HG03159 (cell line): Measurements from ENCODE around the gene CRYZL1.

Source experiments
- ATAC-seq: cut with Tn5 transposase; IDR thresholded peaks from one replicate; pipeline ENCODE4 v1.9.1; 2021; ENCODE audit warnings: mild to moderate bottlenecking, moderate library complexity; ENCODE audit not compliant: unreplicated experiment

The CRYZL1 gene

GRCh38 chr21:33542640-33543504, 98.7 kb downstream of the CRYZL1 start, which contains the start of gene SON:
Gene SON, plus strand, starts transcription at chr21:33543038. Its CDS starts 55 bp downstream, at chr21:33543093.
- peak; percentile 92 for ATAC-seq

DNA sequence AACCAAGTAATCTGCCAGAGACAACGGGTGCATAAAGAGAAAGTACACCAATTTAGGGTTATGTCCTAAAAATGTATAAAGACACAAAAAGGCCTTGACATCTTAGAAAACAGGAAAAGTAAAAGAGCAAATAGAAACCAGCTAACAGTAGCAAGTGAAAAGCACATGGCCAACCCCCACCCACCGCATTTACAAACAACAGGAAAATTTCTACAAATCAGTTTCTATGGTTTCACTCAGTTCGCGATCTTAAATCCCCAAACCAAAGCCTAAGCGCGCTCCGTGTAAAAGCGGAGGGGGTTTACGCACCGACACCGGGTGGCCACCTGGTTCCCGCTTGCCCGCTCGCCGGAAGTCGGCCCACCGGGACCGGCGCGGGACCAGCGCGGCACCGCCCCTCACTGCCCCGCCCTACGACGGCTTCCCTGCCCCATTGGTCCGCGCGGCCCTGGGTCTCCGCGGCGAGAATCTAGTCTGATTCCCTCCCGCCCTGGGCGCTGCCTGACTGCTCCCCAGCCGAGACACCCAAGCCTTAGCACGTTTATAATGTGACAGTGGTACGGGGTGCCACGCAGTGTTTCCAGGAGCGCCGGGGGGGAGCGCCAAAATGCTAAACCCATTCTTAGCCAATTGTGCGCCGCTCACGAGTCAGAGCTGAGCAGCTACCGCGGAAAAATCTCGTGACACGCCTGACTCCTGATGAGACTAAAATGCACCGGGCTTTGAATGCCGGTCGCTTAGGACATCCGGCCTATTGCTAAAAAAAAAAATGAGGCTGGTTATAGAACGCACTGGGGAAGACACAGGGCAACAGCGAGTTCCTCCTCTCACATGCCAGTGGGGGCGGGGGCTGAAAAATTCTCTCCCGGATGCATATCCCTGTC, 99.5 kb downstream of the CRYZL1 start, which contains the start of gene GART:
Gene GART (minus strand): TSS at position 362 of the 884 bp plus-strand sequence. CDS start 2,802 bp downstream, outside the sequence.
- peak; percentile 55 for ATAC-seq

DNA sequence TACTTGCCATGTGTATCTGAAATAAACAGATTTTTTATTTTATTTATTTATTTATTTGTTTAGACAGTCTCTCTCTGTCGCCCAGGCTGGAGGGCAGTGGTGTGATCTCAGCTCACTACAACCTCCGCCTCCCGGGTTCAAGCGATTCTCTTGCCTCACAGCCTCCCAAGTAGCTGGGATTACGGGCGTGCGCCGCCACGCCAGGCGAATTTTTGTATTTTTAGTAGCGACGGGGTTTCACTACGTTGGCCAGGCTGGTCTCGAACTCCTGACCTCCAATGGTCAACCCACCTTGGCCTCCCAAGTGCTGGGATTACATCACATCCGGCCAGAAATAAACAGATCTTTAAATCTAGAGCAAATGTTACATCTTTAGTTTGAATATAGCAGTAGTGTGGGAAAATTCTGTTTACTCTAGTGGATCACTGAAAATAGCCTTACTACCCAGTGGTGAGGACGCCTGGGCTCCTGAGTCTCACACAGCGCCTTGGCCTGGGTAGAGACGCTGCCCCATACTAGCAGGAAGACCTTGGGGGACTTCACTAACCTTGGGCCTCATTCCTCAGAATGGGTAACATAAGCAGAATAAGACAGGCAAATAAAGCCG, 100.3 kb downstream of the CRYZL1 start:
- ATAC-seq = no peak

GRCh38 chr21:33540711-33541104, 100.8 kb downstream of the CRYZL1 start:
- no peak for ATAC-seq

- ATAC-seq = no peak
These were observed 101.9 kb downstream of the CRYZL1 start for GRCh38 chr21:33539616-33540015.
